ENCODE results near the gene ZBTB7C.

Gene ZBTB7C

DNA sequence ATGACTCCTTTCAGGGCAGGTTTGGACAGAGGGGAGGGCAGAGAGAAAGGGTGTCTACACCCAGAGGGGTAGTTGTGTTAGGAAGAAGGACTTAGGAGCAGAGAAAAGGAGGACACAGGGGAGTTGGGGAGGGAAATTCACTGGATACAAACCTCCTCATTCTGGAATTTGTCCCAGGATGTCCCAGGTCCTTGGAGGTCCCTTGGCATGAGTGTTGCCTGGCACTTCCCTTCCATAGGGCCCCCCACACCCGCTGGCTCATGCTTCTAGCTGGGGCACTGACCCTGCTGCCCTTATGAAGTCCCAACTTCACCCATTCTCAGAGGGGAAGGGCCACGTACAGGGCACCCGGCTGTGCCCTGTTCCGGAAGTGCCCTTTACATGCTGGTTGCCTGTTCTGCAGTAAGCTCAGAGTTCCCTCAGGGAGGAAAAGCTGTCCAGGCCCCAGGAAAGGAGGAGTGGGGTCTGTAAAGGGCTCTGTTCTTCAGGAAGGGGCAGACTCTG is 385.1 kb downstream of the ZBTB7C start:
- TF ChIP-seq, protein P1, sequence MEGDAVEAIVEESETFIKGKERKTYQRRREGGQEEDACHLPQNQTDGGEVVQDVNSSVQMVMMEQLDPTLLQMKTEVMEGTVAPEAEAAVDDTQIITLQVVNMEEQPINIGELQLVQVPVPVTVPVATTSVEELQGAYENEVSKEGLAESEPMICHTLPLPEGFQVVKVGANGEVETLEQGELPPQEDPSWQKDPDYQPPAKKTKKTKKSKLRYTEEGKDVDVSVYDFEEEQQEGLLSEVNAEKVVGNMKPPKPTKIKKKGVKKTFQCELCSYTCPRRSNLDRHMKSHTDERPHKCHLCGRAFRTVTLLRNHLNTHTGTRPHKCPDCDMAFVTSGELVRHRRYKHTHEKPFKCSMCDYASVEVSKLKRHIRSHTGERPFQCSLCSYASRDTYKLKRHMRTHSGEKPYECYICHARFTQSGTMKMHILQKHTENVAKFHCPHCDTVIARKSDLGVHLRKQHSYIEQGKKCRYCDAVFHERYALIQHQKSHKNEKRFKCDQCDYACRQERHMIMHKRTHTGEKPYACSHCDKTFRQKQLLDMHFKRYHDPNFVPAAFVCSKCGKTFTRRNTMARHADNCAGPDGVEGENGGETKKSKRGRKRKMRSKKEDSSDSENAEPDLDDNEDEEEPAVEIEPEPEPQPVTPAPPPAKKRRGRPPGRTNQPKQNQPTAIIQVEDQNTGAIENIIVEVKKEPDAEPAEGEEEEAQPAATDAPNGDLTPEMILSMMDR (IDR thresholded peaks at IDR 0.05): peak; percentile 12; the same call in 1 of the 2 replicates

DNA sequence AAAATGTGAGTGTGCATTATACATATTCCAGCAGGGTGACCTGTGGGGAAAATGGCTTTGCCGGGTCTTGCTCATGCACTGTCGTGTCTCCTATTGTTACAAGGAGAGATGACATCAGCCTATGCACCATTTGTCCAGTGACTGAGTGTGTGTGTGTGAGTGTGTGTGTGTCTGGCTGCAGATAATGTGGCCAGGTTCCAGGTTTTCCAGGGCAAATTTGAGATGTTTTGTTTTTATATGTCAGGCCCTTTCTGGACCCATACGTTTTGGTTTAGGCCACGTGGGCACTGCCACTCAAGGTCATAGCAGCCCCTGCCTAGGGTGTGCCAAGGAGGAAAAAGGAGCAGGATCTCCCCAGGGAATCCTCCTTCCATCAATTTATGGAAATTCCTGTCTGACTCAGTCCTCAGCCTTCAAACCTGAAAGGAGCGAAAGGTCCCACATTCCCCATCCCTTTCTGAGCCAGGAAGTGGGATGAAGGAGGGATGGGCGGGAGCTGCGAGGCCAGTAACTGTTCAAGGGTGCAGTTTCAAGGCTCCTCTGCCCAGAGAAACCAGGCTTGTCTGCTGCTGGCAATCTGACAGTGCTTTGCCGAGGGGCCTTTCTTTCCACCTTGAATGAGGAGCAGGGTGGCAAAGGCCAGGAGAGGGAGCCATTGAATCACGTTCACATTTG is 385.7 kb downstream of the ZBTB7C start:
- TF ChIP-seq, protein P1 (IDR thresholded peaks at IDR 0.05): peak; percentile 77

DNA sequence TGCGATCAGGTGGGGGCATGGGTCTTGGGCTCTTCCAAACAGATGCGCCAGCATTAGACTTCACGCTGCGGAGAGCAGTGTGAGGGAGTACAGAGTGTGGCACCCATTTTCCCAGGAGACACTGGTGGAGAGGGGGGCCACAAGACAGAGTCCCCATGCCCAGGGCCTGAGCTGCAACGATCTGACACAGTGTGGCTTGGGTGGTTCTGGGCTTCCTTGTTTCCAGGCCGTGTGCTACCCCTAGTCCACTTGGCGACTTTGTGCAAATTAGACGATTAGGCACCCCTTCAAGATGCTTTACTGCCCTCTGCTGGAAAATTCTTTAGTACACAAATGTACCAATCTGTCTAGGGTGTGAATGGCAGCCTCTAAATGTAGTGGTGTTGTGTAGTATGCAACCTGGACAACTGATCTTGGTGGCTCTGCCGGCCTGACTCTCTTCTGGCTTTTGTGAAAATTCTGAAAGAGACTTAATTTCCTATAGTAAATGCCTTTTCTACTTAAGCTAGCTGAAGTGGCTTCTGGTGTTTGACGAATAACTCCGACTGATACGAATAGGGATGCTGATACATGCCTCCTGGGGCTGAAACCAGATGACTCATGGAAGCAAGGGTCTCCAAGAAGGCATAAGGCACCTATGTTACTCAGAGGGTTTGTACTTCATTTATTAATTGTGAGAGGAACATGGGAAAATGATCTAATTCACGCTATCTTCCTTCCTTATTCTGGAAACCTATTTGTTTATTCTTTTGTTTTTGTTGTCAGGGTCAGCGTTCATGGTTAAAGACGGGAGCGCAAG is 386.5 kb downstream of the ZBTB7C start:
- TF ChIP-seq, protein P1 (IDR thresholded peaks at IDR 0.05): peak; percentile 65

DNA sequence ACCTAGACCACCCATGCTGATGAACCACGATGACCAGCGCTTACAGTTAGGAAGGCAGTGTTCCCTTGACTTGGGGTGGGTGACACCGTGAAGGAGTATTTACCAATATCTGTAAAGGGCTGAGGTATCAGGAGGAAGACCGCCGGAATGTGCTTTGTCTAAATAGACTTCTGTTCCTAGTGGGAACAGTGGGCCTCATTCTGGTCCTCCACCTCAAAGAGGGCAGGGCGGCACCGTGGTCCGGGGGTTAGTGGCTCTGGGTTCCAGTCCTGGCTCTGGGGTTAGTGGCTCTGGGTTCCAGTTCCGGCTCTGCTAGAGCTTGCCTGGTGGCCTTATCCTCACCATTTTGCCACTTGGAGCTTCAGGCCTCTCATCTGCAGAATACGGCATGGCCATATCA is 387.2 kb downstream of the ZBTB7C start:
- TF ChIP-seq, protein P1 (IDR thresholded peaks at IDR 0.05): no peak

DNA sequence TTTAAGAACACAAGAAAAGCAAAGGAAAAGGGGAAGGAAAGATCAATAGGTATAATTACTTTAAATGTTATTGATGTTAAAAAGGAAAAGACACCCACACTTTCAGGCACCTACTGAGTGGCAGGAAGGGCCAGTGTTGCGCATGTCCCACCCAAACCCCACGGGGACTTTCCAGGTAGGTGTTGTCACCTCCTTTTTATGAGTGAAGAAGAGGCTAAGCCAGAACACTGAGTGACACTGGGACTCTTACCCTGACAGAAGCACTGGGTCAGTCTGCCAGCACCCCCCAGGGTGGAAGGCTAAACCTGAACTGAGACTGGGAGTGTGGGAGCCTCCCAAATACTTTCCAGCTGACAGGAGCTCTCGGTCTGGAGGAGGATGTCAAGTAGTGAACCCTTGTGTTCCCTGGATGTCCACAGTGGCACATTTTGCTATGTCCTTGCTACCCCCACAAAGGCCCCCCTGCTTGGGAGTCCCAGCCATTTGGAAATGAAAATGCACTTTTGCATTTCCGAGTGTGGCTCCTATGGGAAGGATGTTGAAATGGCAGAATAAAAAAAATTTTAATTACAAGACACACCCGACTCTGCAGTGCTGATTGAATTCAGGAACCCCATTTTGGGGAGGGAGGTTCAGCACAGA is 387.8 kb downstream of the ZBTB7C start:
- TF ChIP-seq, protein P1 (IDR thresholded peaks at IDR 0.05): no peak

DNA sequence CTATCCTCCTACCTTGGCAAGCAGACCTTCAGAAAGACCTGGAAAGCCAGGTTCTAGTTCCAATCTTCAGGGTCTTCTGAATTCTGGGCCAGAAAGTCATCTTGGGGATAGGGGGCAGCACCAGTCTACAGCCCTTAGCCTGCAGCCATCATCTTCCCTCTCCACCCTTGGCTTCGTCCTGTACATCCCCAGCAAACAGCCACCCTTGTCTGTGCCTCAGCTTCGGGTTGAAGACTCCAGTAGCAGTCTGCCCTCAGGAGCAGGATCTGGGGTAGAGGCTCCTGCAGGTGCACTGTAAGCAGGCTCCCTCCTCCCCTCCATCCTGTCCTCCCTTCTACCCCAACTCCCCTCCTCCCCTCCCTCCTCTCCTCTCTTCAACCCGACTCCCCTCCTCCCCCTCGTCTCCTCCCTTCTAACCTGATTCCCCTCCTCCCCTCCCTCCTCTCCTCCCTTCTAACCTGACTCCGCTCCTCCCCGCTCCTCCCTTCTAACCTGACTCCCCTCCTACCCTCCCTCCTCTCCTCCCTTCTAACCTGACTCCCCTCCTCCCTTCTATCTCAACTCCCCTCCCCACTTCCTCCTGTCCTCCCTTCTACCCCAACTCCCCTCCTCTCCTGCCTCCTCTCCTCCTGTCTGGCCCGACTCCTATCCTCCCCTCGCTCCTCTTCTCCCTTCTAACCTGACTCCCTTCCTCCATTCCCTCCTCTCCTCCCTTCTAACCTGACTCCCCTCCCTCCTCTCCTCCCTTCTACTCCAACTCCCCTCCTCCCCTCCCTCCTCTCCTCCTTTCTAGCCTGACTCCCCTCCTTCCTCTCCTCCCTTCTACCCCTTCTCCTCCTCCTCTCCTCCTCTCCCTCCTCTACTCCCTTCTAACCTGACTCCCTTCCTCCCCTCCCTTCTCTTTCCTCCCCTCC is 388.6 kb downstream of the ZBTB7C start:
- TF ChIP-seq, protein P1 (IDR thresholded peaks at IDR 0.05): no peak

Measured in LNCAP (cell line).